ENCODE data around the gene SLX9. TPM values are rescaled to one million over a fixed set of nuclear protein-coding genes. Genes with fewer than 3 reads are reported as not detected.

Gene SLX9
- total RNA-seq, 1 experiment from 2014 or later = 80.1 TPM

DNA sequence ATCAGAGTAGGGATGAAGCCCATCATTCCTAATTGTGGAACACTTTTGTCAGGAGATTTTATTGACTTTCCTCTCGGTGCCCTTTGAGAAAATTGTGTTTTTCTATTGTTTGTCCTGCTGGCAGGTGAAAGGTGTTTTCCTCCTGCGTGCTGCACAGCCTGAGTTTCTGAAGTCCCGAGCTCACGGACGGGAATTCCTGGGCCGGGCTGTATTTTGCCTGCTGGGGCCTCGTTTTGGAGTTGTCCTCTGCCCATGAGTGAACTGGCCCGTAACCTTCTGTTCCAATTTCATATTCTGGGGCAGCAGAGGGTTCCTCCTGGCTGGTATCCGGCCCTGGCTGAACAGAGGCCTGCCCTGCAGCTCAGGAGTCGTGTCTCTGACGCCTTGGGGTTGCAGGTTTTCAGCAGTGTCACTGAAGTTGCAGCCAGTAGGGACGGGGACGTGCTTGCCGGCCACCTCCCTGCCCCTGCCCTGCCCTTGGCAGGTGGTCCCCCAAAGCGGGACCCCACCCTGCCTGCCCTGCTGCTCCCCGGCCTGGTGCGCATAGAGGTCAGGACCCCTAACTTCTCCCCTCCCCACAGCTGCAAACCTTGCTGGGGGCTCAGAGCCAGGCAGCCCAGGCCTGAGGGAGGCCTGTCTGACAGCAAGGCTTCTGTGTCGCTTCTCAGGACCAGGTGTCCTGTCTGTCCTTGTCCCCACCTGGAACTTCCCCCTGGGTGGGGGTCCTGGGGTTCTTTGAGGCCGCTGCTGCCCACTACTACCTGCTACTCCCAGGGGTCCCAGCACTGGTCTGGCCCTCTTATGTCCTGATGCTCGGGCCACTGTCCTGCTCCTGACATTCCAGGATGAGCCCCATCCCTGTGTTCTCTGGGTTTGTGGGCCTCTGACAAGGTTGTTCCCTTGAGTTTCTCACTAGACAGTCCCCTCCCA lies 49.0 kb downstream of the SLX9 start:
- Histone ChIP-seq H3K27me3 (ENCODE audit: low read length) (no peaks in the 10 kb centered on the region), H2AFZ (ENCODE audit: low read length) (no peak overlapping the region), H4K20me1 (ENCODE audit: low read length) (no peaks in the 10 kb centered on the region), H3F3A (ENCODE audit: low read length, unreplicated experiment) (no peaks in the 10 kb centered on the region), H3K4me2 (ENCODE audit: low read length) (no peak overlapping the region), H3K9me3 (ENCODE audit: low read length) (no peaks in the 10 kb centered on the region), H3K9ac (ENCODE audit: low read length) (no peak overlapping the region), H3K4me1 (ENCODE audit: insufficient read depth, low read length) (no peaks in the 10 kb centered on the region), H3K36me3 (ENCODE audit: low read depth, low read length) (no peaks in the 10 kb centered on the region), H3K27ac (ENCODE audit: low read length) (no peak overlapping the region), H3K4me3 (ENCODE audit: low read length) (no peak overlapping the region), H3K79me2 (ENCODE audit: low read length) (no peaks in the 10 kb centered on the region), H3K9me2 (replicated peaks; ENCODE audit: low read length) (no peaks in the 10 kb centered on the region)
- no peak for DNase-seq
- POLR2A ChIA-PET (ENCODE audit: unreplicated experiment) = no interaction called here
- TF ChIP-seq EZH2phosphoT487 (IDR thresholded peaks at IDR 0.05; ENCODE audit: borderline replicate concordance, low read length) (no peak), EZH2 (IDR thresholded peaks at IDR 0.05; ENCODE audit: low read length, unreplicated experiment) (no peak)
- TF ChIP-seq, protein P1, sequence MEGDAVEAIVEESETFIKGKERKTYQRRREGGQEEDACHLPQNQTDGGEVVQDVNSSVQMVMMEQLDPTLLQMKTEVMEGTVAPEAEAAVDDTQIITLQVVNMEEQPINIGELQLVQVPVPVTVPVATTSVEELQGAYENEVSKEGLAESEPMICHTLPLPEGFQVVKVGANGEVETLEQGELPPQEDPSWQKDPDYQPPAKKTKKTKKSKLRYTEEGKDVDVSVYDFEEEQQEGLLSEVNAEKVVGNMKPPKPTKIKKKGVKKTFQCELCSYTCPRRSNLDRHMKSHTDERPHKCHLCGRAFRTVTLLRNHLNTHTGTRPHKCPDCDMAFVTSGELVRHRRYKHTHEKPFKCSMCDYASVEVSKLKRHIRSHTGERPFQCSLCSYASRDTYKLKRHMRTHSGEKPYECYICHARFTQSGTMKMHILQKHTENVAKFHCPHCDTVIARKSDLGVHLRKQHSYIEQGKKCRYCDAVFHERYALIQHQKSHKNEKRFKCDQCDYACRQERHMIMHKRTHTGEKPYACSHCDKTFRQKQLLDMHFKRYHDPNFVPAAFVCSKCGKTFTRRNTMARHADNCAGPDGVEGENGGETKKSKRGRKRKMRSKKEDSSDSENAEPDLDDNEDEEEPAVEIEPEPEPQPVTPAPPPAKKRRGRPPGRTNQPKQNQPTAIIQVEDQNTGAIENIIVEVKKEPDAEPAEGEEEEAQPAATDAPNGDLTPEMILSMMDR (conservative IDR thresholded peaks at IDR 0.05; ENCODE audit: low read depth, low read length) = no peak
- no peak for ATAC-seq
- CTCF ChIA-PET = no interaction called here
- intact Hi-C loops (cut with micrococcal nuclease) = no loop called here
- no TSS peak for BruUV-seq (replicated peaks)

DNA sequence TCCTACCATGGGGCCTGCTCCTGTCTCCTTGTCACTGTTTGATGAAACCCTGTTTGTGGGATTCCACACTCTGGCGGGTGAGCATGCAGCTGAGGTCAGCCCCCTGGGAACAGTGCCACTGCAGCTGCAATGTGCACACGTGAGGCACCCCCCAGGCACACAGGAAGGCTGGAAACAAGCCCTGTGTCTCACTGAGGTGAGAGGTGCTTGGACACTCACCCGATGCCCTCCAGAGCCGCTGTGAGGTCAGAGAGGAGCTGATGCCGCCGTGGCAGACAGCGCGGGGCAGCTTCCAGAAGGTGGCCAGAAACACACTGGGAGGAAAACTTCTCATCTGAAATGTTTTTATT lies 49.7 kb downstream of the SLX9 start:
- Histone ChIP-seq H3K4me3 (ENCODE audit: low read length) (no peak overlapping the region), H3K4me1 (ENCODE audit: insufficient read depth, low read length) (no peaks in the 10 kb centered on the region), H3K27ac (ENCODE audit: low read length) (no peak overlapping the region), H3K27me3 (ENCODE audit: low read length) (no peaks in the 10 kb centered on the region), H4K20me1 (ENCODE audit: low read length) (no peaks in the 10 kb centered on the region), H3K9ac (ENCODE audit: low read length) (no peak overlapping the region), H3K79me2 (ENCODE audit: low read length) (no peaks in the 10 kb centered on the region), H3K9me3 (ENCODE audit: low read length) (no peaks in the 10 kb centered on the region), H3K9me2 (replicated peaks; ENCODE audit: low read length) (no peaks in the 10 kb centered on the region), H3K36me3 (ENCODE audit: low read depth, low read length) (no peaks in the 10 kb centered on the region), H3F3A (ENCODE audit: low read length, unreplicated experiment) (no peaks in the 10 kb centered on the region), H2AFZ (ENCODE audit: low read length) (no peak overlapping the region), H3K4me2 (ENCODE audit: low read length) (no peak overlapping the region)
- TF ChIP-seq EZH2phosphoT487 (IDR thresholded peaks at IDR 0.05; ENCODE audit: borderline replicate concordance, low read length) = no peak
- TF ChIP-seq EZH2 (IDR thresholded peaks at IDR 0.05; ENCODE audit: low read length, unreplicated experiment) = no peak
- TF ChIP-seq, protein P1 (conservative IDR thresholded peaks at IDR 0.05; ENCODE audit: low read depth, low read length) = no peak
- ATAC-seq = no peak
- no TSS peak for BruUV-seq (replicated peaks)
- no peak for DNase-seq
- ChIA-PET POLR2A (ENCODE audit: unreplicated experiment) (no interaction called here), CTCF (no interaction called here)
- intact Hi-C loops (cut with micrococcal nuclease) = no loop called here
